Fibroblast of the aortic adventitia (primary cell): Measurements from ENCODE around the gene STMND1. TPM values are rescaled to one million over a fixed set of nuclear protein-coding genes. Genes with fewer than 3 reads are reported as not detected.

ENCODE experiments used
- DNase-seq: peaks from one replicate; pipeline ENCODE4 v3.0.0-alpha.2; 2010; ENCODE audit warnings: low read depth
- H3K4me3 ChIP-seq: 2 replicates; pipeline ENCODE4 v1.5.1; 2011; ENCODE audit warnings: low read depth, mild to moderate bottlenecking, control low read depth, low read length, moderate library complexity
- total RNA-seq: library from RNA; depleted of rRNA; stranded (reverse); fragments of >200 nt; gene quantifications from 2 replicates; pipeline ENCODE4 v1.2.3, GENCODE V29; 2012; ENCODE audit warnings: low replicate concordance
- TF ChIP-seq, protein P1 (sequence below): IDR thresholded peaks from 2 replicates; pipeline ENCODE4 v1.5.1; 2011; ENCODE audit warnings: mild to moderate bottlenecking, low read length, control low read depth, inconsistent platforms; ENCODE audit not compliant: insufficient read depth

Gene STMND1
- total RNA-seq, 1 donor: not detected

DNA sequence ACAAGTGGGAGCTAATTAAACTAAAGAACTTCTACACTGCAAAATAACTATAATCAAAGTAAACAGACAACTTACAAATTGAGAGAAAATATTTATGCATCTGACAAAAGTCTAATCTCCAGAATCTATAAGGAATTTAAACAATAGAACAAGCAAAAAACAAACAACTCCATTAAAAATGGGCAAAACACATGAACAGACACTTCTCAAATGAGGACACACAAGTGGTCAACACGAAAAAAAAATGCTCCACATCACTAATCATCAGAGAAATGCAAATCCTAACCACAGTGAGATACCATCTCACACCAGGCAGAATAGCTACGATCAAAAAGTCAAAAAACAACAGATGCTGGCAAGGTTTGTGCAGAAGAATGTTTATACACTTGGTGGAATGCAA lies 36.2 kb downstream of the STMND1 start:
- no peak for DNase-seq
- TF ChIP-seq, protein P1, sequence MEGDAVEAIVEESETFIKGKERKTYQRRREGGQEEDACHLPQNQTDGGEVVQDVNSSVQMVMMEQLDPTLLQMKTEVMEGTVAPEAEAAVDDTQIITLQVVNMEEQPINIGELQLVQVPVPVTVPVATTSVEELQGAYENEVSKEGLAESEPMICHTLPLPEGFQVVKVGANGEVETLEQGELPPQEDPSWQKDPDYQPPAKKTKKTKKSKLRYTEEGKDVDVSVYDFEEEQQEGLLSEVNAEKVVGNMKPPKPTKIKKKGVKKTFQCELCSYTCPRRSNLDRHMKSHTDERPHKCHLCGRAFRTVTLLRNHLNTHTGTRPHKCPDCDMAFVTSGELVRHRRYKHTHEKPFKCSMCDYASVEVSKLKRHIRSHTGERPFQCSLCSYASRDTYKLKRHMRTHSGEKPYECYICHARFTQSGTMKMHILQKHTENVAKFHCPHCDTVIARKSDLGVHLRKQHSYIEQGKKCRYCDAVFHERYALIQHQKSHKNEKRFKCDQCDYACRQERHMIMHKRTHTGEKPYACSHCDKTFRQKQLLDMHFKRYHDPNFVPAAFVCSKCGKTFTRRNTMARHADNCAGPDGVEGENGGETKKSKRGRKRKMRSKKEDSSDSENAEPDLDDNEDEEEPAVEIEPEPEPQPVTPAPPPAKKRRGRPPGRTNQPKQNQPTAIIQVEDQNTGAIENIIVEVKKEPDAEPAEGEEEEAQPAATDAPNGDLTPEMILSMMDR: no peak
- no peak overlapping the region for H3K4me3 ChIP-seq

DNA sequence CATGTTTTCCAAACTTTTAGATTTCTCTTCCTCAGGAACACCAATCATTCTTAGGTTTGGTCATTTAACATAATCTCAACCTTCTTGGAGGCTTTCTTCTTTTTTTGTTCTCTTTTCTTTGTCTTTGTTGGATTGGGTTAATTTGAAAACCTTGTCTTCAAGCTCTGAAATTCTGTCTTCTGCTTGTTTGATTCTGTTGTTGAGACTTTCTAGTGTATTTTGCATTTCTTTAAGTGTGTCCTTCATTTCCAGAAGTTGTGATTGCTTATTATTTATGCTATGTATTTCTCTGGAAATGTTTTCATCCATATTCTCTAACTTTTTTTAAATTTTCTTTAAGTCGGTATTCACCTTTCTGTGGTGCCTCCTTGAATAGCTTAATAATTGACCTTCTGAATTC lies 42.2 kb downstream of the STMND1 start:
- DNase-seq: no peak
- TF ChIP-seq, protein P1: no peak
- no peak overlapping the region for H3K4me3 ChIP-seq

DNA sequence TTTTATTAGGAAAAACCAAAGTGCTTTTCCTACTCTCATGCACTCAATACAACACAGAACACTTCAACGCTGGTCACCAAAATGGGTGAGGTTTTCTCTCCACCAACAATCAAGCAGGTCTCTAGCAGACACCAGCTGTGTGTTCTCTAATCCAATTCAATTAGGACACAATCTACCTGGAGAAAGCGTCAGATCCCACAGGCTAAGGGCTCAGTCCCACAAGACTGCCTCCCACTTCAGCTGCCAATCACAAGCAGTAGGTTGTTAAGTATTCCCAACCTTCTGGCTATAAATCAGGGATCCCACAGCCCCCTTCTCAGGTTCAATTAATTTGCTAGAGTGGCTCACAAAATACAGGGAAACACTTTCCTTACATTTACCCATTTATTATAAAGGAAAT lies 47.7 kb downstream of the STMND1 start:
- TF ChIP-seq, protein P1: no peak
- no peak for DNase-seq
- no peak overlapping the region for H3K4me3 ChIP-seq

DNA sequence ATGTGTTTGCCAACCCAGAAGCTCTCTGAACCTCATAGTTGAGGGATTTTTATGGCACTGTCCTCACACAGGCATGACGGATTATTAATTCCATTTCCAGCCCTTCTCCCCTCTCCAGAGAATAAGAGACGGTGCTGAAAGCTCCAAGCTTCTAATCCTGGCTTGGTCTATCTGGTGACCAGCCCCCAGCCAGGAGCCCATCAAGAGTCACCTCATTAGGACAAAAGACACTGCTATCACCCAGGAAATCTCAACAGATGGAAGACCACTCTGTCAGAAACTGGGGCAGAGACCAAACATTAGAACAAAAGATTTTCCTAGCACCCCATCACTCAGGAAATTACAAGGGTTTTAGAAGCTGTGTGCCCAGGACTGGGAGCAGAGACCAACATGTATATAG lies 48.2 kb downstream of the STMND1 start:
- no peak for DNase-seq

DNA sequence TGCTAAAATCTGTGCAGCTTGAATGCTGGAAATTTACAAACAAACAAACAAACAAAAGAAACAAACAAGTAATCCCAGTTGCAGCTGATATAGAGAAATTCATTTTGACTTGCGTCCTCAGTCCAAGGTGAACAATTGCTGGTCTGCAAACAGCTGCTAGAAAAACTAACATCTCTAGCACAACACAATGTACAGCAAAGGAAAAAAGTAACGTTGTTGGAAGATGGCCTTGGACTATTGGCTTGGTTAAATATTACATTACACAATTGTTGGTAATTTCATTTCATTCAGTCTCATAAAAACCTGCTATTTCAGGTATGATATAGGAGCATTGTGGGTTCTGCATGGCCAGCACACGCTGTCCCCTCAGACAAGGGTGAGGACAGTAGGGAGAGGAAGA lies 50.0 kb downstream of the STMND1 start:
- no peak overlapping the region for H3K4me3 ChIP-seq
- no peak for DNase-seq
- TF ChIP-seq, protein P1: no peak

More for the DNA sequence above, 48.2 kb downstream of the STMND1 start:
- no peak overlapping the region for H3K4me3 ChIP-seq
- TF ChIP-seq, protein P1: no peak

DNA sequence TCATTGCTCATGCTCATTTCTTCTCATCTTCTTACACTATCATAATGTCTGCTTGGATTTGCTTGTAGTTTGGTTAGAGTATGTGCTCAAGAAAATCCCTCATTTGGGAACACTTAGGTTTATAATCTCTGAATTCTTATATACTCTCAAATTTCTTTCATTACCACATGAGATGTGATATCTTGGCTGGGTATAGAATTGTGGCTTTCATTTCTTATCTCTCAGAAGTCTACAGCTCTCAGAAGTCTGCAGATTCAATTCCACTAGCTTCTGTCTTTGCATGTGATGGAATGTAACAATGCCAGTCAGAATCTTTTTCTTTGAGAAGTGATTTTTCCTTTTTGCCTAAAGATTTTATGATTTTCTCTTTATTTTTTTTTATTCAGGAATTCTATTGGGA lies 50.9 kb downstream of the STMND1 start:
- no peak for DNase-seq
- TF ChIP-seq, protein P1: no peak
- H3K4me3 ChIP-seq: no peak overlapping the region
